Posterior cingulate gyrus (tissue), 11 donors: Measurements from ENCODE around the gene TXLNG.
A peak's percentile ranks its signal among the peaks of the same experiment; 100 is the strongest.
"Not testable (repeated sequence)": the region's sequence is repeated elsewhere in the genome, so short reads cannot be mapped to it uniquely, and the experiment has no call there.

ENCODE experiments used
- DNase-seq, 10 donors: peaks; one replicate each; pipeline versions ENCODE4 v3.0.0 to v3.0.0-alpha.2; 2020 to 2021; ENCODE audit warnings: mixed read lengths in 3 of 10
- intact Hi-C: fragments of 100-400 bp; cut with DNase I; formaldehyde crosslinking; loops from one replicate; pipeline ENCODE4 v1.15.1; 2023

Gene TXLNG

GRCh38 chrX:16784440-16784839 lies 1.8 kb upstream of the TXLNG start:
- intact Hi-C loops = loop anchor here (10.0 kb wide), 1 partner anchor 1110 kb away; no protein-coding TSS in a partner anchor

DNA sequence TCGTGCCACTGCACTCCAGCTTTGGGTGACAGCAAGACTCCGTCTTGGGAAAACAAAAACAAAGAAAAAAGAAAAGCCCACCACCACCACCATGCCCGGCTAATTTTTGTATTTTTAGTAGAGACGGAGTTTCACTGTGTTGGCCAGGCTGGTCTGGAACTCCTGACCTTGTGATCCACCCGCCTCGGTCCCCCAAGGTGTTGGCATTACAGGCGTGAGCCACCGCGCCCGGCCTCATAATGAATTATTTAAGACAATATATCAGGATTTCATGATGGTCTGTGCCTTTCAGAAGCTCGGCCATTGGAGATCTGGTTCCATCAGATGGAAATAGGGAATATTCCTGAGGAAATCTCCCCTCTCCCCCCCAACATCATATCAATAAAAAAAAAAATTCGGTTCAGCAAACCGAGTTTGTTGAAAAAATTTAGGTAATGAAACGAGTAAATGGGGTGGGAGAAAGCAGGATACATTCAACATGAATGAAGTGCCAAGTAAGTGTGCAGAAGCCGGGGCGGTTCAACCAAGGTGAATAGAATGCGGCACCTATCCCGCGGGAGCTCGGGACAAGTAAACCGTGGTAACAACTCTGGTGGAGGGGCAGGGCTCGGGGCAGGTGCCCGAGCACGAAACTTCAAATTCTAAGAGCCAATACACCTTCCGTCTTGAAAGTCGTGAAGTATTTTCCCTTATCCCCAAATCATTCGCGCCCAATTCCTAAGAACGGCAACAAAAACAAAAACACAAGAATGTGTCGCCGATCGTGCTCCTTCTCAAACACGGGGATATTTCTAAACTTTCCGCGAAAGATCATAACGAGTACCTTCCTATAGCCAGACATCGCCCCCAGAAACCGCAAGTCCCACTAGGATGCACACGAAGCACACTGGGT lies 773 bp upstream of the TXLNG start:
- intact Hi-C loops = loop anchor here (1.0 to 10.0 kb wide), 2 partner anchors 66 to 1111 kb away; partner anchors contain the start of gene SYAP1
- peak in 2 of 10 donors; percentile 30 to 73 for DNase-seq

More at GRCh38 chrX:16784440-16784839, 1.8 kb upstream of the TXLNG start:
- not testable (repeated sequence) for DNase-seq

DNA sequence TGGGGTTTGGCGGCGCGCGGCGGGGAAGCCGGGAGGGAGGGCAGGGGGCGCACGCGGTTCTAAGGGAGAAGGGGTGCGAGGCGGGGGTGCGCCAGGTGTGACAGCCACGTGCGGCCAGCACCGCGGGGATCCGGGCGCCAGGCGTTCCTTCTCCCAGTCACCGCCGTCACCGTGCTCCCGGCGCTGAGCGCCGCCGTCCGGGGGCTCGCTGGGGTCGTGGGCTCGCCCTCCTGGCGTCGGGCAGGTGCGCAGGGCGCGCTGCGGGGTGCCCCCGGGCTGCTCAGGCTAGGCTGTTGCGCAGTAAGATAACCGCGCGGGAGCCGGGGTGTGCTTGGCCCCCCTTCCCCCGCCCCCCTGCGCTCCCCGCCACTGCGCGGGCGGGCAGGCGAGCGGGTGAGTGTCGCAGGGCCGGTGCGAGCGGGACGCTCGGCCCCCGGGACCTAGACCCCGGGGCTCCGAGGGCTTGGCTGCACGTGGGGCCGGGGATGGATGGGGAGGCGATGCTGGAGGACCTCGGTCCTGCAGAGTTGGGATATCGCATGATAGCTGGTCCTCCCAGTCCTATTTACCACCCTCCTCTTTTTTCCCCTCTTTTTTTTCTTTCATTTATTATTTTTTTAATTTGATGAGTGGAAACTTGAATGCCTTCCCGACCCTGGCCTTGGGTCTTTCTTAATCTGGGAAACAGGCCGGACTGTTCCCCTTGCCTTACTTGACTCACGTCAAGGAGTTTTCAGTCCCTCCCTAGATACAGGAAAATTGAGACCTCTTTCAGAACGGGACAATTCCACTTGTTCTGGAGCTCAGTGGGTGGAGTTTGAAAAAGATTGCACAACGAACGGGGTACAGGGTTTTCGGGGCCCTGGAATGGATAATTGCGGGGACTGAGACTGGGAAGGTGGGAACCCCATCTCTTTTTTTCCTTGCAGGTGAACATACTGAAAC lies 797 bp downstream of the TXLNG start:
- intact Hi-C loops = loop anchor here (1.0 to 10.0 kb wide), 2 partner anchors 68 to 1112 kb away; partner anchors contain the start of gene SYAP1
- peak in 6 of 10 donors; percentile 1 to 84 (median 44) for DNase-seq

DNA sequence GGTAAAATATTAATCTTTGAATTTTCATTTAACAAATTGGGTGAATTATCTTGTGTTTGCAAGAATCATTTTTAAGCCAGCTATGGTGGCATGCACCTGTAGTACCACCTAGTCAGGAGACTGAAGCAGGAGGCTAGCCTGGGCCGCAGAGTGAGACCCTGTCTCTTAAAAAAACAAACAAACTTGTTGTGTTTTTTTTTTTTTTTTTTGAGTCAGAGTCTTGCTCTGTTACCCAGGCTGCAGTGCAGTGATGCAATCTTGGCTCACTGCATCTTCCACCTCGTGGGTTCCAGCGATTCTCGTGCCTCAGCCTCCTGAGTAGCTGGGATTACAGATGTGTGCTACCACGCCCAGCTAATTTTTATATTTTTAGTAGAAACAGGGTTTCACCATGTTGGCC lies 2.2 kb downstream of the TXLNG start:
- no peak for DNase-seq
- intact Hi-C loops = loop anchor here (10.0 kb wide), 1 partner anchor 1114 kb away; no protein-coding TSS in a partner anchor

DNA sequence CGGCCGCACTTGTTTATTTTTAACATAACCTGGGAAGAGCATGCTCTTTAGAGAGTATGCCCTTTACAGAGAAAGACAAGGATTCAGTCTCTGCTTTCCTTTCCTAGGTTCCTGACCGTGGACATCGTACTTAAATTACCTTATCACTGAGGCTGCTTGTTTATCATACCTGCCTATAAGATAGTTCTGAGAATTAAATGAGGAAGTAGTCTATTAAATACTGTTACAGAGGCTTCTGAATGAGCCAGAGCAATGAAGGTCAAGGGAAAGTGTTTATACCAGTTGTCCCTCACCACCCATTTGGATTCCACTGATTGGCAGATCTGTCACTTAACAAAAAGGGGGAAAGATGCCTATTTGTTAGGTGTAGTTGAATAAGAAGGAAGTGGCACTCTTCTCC lies 10.0 kb downstream of the TXLNG start:
- DNase-seq = no peak
- intact Hi-C loops = no loop called here

- peak in 3 of 10 donors; percentile 3 to 19 (median 9) for DNase-seq
- intact Hi-C loops = no loop called here
These were observed 11.1 kb downstream of the TXLNG start for GRCh38 chrX:16797358-16797757.

DNA sequence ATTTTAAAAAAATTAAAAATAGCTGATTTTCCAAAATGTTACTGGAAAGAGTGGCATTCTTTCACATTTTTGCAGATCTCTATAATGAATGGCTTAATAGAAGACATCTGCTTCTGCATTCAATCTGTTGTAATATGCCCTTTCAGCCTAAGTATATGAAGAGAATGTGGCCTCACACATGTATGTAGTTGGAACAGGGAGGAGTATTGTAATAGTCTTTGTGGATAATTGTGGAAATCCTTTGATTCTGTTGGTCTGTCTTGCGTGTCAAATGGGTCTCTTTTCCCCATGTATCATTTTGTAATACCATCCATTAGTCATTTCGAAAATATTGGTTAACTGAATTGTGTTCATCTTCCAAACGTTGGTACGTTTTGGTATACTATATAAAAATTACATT lies 11.6 kb downstream of the TXLNG start:
- no peak for DNase-seq
- intact Hi-C loops = no loop called here

DNA sequence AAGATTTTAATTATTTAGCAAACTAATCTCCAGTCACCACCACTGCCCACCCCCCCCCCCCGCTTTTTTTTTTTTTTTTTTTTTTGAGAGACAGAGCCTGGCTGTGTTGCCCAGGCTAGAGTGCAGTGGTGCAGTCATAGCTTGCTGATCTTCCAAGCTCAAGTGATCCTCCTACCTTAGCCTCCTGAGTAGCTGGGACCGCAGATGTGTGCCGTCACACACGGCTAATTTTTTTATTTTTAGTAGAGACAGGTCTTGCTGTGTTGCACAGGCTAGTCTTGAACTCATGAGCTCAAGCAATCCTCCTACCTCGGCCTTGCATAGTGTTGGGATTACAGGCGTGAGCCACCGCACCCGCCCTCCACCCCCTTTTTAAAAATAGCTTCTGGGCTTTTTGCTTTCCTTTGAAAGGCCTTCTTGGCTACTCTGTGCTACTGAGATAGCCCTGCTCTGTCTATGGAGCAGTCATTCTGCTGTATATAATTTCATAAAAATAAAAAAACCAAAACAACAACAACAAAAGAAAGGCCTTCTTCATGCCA lies 18.7 kb downstream of the TXLNG start:
- no peak for DNase-seq
- intact Hi-C loops = no loop called here

DNA sequence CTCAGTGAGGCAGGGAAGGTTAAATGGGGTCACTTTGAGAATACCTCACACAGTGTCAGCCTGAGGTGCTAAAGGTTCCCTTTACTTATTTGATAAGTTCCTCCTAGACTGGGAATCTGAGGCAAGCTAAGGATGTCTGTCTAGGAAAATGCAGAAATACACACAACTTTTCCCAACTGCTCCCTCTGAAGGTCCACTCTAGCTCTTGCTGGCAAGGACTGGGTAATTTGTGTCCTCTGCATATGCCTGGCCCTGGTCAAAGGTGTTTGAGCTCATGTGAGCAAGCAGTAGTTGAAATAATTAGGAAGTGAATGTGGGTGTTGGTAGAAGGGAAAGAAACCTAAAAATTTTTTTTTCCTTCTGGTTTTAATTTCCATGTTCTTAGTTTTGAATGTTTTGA lies 21.3 kb downstream of the TXLNG start:
- DNase-seq = no peak
- intact Hi-C loops = no loop called here

- intact Hi-C loops = no loop called here
- DNase-seq = no peak
These were observed 21.8 kb downstream of the TXLNG start for GRCh38 chrX:16807976-16808542.

GRCh38 chrX:16814597-16814996 lies 28.3 kb downstream of the TXLNG start:
- intact Hi-C loops = no loop called here
- no peak for DNase-seq

DNA sequence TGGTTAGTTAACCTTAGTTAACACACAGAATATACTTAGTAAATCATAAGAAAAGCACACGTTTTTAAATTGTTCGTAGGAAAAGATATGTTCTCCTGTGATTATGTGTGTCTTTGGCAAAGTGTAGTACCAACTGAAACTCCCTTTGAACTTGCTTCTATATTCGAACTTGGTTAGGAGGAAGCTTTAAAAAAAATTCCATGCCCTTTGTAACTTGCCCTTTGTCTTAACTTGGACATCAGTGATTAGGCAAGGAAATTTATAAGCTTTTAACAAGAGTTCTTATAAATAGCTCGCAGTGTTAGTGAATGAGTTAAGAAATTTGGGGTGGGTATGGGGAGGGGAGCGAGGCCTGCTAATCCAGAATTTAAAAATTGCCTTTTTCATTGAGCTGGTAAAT lies 33.4 kb downstream of the TXLNG start:
- DNase-seq = no peak
- intact Hi-C loops = loop anchor here (10.0 kb wide), 1 partner anchor 225 kb away; no protein-coding TSS in a partner anchor

DNA sequence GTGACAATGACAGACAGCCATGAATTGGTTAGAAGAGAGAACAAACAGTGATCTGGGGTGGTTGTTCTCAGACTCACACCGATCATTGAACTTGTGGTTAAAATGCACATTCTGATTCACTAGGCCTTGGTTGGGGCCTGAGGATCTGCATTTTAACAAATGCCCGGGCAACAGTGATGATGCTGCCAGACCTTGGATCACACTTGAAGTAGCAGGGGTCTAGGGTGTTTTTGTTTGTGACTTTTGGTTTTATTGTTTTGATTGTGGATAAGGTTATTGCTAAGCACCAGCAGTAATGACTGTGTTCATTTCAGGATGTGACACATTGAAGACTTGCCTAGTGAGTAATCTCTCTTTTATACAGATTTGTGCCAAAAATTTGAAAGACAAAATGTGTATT lies 36.5 kb downstream of the TXLNG start:
- DNase-seq = no peak
- intact Hi-C loops = loop anchor here (10.0 kb wide), 1 partner anchor 222 kb away; no protein-coding TSS in a partner anchor

DNA sequence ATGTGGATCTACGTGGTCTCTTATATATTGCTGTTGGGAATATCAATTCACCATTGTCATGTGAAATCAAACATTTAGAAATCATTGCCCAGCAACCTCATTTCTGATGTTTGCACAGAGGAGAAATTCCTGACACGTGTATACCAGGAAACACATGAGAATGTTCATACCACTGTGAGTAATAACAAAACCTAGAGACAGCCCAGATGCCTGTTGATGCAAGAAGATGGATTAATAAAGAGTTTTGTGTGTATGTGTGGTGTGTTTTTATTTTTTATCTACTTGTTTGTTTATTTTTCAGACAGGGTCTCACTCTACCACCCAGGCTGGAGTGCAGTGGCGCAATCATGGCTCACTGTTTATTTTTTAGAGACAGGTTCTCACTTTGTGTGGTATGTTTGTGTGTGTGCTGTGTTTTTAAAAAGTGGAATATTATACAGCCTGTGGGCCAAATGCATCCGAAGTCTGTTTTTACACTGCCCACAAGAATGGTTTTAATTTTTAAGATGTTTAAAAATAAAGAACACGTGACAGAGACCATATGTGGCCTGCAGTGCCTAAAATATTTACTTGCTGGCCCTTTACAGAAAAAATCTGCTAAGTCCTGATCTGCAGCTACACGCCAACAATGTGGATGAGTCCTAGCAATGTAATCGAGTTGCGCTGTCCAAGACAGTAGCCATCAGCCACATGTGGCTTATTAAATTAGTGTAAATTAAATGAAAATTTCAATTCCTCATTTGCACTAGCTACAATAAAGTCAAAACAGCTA lies 39.2 kb downstream of the TXLNG start:
- no peak for DNase-seq
- intact Hi-C loops = loop anchor here (2.0 to 10.0 kb wide), 3 partner anchors 67 to 867 kb away; no protein-coding TSS in a partner anchor

GRCh38 chrX:16826207-16826606 lies 39.9 kb downstream of the TXLNG start:
- no peak for DNase-seq
- intact Hi-C loops = loop anchor here (2.0 to 10.0 kb wide), 3 partner anchors 67 to 866 kb away; no protein-coding TSS in a partner anchor

- intact Hi-C loops = loop anchor here (2.0 to 10.0 kb wide), 3 partner anchors 66 to 865 kb away; no protein-coding TSS in a partner anchor
- no peak for DNase-seq
These were observed 41.0 kb downstream of the TXLNG start for GRCh38 chrX:16827225-16827624.

DNA sequence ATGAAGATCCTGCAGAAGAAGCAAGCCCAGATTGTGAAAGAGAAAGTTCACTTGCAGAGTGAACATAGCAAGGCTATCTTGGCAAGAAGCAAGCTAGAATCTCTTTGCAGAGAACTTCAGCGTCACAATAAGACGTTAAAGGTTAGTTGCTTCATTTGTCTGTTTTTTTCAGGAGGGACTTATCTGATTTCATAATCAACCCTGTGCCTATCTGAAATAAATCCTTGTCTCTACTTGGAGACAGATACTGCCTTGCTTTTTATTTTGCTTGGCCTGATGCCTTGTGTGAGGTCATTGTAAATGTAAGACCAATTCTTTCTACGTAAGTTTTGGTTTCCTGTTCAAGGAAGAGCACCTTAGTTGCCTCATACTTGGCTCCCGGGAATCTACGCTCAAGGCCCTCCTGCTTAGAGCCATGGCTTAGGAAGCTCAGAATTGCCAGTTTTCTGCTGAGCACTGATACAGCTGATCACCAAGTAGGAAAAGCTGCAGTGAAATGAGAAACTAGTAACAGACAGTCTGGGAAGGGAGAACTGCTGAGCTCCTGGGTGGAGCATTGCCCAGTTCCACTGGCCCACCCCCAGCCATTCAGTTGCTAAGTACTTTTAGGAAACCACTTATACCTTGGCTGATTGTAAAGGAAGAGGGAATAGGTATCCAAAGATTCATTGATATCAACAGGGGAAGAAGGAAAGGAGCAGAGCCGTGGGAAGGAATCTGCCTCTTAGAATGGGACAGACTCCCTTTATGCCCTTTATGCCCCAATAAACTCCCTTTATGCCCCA lies 42.0 kb downstream of the TXLNG start:
- intact Hi-C loops = loop anchor here (5.0 to 10.0 kb wide), 2 partner anchors 216 to 864 kb away; no protein-coding TSS in a partner anchor
- DNase-seq = no peak

DNA sequence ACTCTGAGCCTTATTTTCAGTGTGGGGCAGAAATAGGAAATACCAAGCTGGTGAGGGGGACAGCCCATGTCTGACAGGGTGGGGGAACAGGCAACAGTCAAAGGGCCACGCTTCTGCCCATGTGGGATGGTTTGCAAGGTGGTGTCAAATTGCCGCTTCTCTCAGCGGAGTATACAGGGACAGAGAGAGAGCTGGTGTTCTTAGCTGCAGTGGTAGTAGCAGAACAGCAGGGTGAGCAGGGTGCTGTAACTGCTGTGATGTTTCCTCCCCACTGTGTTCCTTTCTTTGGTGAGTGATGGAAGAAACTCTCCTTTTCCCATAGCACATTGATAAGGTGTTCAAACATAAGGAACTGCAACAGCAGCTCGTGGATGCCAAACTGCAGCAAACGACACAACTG lies 46.0 kb downstream of the TXLNG start:
- no peak for DNase-seq
- intact Hi-C loops = no loop called here
